ENCODE results near the gene RFX3. TPM values are rescaled to one million over a fixed set of nuclear protein-coding genes. Genes with fewer than 3 reads are reported as not detected.

Gene RFX3
- total and polyA plus RNA-seq, 4 donors, result 0.30 to 4.6 (median 1.5) TPM

DNA sequence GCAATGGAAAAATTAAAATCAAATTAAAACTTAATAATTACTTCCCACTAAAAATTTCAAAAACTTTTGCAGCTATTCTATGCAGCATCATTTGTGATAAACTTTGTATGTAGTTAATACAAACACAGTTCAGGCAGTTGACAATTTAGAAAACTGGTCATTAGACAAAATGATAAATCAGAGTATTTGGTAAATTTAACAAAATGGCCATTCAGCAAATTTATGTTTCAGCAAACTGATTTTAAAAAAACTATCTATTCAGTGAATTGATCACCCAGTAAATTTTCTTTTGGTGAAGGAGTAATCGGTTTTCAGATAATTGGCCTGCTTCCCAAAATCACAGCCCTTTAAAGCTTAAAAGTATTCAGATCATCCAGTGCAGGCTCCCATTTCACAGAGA, 116.3 kb downstream of the RFX3 start:
- Histone ChIP-seq H3K36me3 (ENCODE audit: control insufficient read depth in 4 of 4, insufficient read depth in 3 of 4, low read depth in 1 of 4, low read length in 3 of 4) (no peaks in the 10 kb centered on the region), H3K4me1 (ENCODE audit: control insufficient read depth in 4 of 4, insufficient read depth in 4 of 4, low read length in 3 of 4) (no peaks in the 10 kb centered on the region), H3K27ac (ENCODE audit: low read depth in 1 of 2, low read length in 2 of 2) (no peak overlapping the region), H3K27me3 (ENCODE audit: control insufficient read depth in 4 of 4, insufficient read depth in 4 of 4, low read length in 3 of 4) (no peaks in the 10 kb centered on the region), H3K9me3 (ENCODE audit: control insufficient read depth in 4 of 4, low read length in 3 of 4) (no peaks in the 10 kb centered on the region), H3K9ac (ENCODE audit: low read depth in 1 of 2, low read length in 2 of 2) (no peak overlapping the region), H3K4me3 (ENCODE audit: low read depth in 1 of 3, low read length in 3 of 3) (no peak overlapping the region)
- WGBS, result 99% methylated on average over 1 of the region's 1 CpG
- no peak for DNase-seq (ENCODE audit: low spot score)
- no peak for TF ChIP-seq ATF3 (IDR thresholded peaks at IDR 0.05)

DNA sequence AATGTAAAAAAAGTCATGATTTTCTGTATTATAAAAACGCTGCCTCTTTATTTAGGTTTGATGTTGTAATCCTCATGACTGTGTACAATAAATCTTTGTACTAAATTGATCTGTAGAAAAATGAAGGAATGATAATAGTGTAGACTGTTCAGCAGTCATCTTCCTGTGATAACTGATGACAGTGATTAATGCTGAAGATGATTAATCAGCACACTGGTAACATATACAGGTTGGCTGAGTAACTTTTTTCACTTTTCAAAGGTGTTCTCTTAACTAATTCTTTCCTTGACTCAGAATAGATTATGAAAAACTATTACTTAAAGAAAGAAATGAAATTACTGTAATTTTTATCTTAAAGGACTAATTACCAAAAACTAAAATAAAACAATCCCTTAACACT, 122.5 kb downstream of the RFX3 start:
- 79% methylated on average over 1 of the region's 1 CpG for WGBS
- no peaks in the 10 kb centered on the region for H3K4me1 ChIP-seq (ENCODE audit: control insufficient read depth in 4 of 4, insufficient read depth in 4 of 4, low read length in 3 of 4)
- H3K36me3 ChIP-seq (ENCODE audit: control insufficient read depth in 4 of 4, insufficient read depth in 3 of 4, low read depth in 1 of 4, low read length in 3 of 4), result no peaks in the 10 kb centered on the region
- no peaks in the 10 kb centered on the region for H3K27me3 ChIP-seq (ENCODE audit: control insufficient read depth in 4 of 4, insufficient read depth in 4 of 4, low read length in 3 of 4)
- TF ChIP-seq HNF4A (conservative IDR thresholded peaks at IDR 0.05) (no peak), ATF3 (IDR thresholded peaks at IDR 0.05) (no peak), FOXA2 (IDR thresholded peaks at IDR 0.05) (no peak), EGR1 (IDR thresholded peaks at IDR 0.05; ENCODE audit: low read depth in 2 of 2) (no peak), RXRA (IDR thresholded peaks at IDR 0.05) (no peak), SP1 (IDR thresholded peaks at IDR 0.05) (no peak), YY1 (IDR thresholded peaks at IDR 0.05) (no peak), GABPA (IDR thresholded peaks at IDR 0.05 in 1 of 2, conservative IDR thresholded peaks at IDR 0.05 in 1 of 2) (no peak), NR2F2 (IDR thresholded peaks at IDR 0.05) (no peak), FOXA1 (IDR thresholded peaks at IDR 0.05) (no peak), MAX (IDR thresholded peaks at IDR 0.05) (no peak), JUND (IDR thresholded peaks at IDR 0.05) (no peak), HNF4G (IDR thresholded peaks at IDR 0.05) (no peak), TAF1 (conservative IDR thresholded peaks at IDR 0.05) (no peak), RAD21 (IDR thresholded peaks at IDR 0.05) (no peak)
- TF ChIP-seq, protein P1, sequence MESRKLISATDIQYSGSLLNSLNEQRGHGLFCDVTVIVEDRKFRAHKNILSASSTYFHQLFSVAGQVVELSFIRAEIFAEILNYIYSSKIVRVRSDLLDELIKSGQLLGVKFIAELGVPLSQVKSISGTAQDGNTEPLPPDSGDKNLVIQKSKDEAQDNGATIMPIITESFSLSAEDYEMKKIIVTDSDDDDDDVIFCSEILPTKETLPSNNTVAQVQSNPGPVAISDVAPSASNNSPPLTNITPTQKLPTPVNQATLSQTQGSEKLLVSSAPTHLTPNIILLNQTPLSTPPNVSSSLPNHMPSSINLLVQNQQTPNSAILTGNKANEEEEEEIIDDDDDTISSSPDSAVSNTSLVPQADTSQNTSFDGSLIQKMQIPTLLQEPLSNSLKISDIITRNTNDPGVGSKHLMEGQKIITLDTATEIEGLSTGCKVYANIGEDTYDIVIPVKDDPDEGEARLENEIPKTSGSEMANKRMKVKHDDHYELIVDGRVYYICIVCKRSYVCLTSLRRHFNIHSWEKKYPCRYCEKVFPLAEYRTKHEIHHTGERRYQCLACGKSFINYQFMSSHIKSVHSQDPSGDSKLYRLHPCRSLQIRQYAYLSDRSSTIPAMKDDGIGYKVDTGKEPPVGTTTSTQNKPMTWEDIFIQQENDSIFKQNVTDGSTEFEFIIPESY (IDR thresholded peaks at IDR 0.05), result no peak
- TF ChIP-seq, protein P2, sequence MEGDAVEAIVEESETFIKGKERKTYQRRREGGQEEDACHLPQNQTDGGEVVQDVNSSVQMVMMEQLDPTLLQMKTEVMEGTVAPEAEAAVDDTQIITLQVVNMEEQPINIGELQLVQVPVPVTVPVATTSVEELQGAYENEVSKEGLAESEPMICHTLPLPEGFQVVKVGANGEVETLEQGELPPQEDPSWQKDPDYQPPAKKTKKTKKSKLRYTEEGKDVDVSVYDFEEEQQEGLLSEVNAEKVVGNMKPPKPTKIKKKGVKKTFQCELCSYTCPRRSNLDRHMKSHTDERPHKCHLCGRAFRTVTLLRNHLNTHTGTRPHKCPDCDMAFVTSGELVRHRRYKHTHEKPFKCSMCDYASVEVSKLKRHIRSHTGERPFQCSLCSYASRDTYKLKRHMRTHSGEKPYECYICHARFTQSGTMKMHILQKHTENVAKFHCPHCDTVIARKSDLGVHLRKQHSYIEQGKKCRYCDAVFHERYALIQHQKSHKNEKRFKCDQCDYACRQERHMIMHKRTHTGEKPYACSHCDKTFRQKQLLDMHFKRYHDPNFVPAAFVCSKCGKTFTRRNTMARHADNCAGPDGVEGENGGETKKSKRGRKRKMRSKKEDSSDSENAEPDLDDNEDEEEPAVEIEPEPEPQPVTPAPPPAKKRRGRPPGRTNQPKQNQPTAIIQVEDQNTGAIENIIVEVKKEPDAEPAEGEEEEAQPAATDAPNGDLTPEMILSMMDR (IDR thresholded peaks at IDR 0.05; ENCODE audit: low read depth, low read length, missing input control), result no peak
- TF ChIP-seq, protein P3, sequence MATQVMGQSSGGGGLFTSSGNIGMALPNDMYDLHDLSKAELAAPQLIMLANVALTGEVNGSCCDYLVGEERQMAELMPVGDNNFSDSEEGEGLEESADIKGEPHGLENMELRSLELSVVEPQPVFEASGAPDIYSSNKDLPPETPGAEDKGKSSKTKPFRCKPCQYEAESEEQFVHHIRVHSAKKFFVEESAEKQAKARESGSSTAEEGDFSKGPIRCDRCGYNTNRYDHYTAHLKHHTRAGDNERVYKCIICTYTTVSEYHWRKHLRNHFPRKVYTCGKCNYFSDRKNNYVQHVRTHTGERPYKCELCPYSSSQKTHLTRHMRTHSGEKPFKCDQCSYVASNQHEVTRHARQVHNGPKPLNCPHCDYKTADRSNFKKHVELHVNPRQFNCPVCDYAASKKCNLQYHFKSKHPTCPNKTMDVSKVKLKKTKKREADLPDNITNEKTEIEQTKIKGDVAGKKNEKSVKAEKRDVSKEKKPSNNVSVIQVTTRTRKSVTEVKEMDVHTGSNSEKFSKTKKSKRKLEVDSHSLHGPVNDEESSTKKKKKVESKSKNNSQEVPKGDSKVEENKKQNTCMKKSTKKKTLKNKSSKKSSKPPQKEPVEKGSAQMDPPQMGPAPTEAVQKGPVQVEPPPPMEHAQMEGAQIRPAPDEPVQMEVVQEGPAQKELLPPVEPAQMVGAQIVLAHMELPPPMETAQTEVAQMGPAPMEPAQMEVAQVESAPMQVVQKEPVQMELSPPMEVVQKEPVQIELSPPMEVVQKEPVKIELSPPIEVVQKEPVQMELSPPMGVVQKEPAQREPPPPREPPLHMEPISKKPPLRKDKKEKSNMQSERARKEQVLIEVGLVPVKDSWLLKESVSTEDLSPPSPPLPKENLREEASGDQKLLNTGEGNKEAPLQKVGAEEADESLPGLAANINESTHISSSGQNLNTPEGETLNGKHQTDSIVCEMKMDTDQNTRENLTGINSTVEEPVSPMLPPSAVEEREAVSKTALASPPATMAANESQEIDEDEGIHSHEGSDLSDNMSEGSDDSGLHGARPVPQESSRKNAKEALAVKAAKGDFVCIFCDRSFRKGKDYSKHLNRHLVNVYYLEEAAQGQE (IDR thresholded peaks at IDR 0.05), result no peak
- no peak overlapping the region for H3K27ac ChIP-seq (ENCODE audit: low read depth in 1 of 2, low read length in 2 of 2)
- no peaks in the 10 kb centered on the region for H3K9me3 ChIP-seq (ENCODE audit: control insufficient read depth in 4 of 4, low read length in 3 of 4)
- no peak overlapping the region for H3K4me3 ChIP-seq (ENCODE audit: low read depth in 1 of 3, low read length in 3 of 3)
- DNase-seq (ENCODE audit: low spot score), result no peak
- no peak overlapping the region for H3K9ac ChIP-seq (ENCODE audit: low read depth in 1 of 2, low read length in 2 of 2)

Data from liver (tissue), 9 donors.